Stimulated activated CD8-positive, alpha-beta memory T cell treated with anti-CD3 and anti-CD28 coated beads, Interleukin-12 subunit alpha, Interleukin-12 subunit beta, amount 100 ng/mL, for 4 hours (primary cell): ENCODE measurements around the gene FCGR3B.
"Not testable (repeated sequence)": the region's sequence is repeated elsewhere in the genome, so short reads cannot be mapped to it uniquely, and the experiment has no call there.

Experiments
- DNase-seq: peaks from one replicate; pipeline ENCODE4 v3.0.0-alpha.2; 2020; ENCODE audit warnings: low read depth

Gene FCGR3B

GRCh38 chr1:161638251-161638993 lies 7.4 kb upstream of the FCGR3B start:
- DNase-seq: not testable (repeated sequence)

- DNase-seq: not testable (repeated sequence)
These were observed 6.0 kb upstream of the FCGR3B start for GRCh38 chr1:161636976-161637375.

- DNase-seq: not testable (repeated sequence)
These were observed 5.3 kb upstream of the FCGR3B start for GRCh38 chr1:161636189-161636782.

- DNase-seq: not testable (repeated sequence)
These were observed 4.0 kb upstream of the FCGR3B start for GRCh38 chr1:161634993-161635392.

- DNase-seq: not testable (repeated sequence)
These were observed 741 bp downstream of the FCGR3B start for GRCh38 chr1:161630128-161630742.

- not testable (repeated sequence) for DNase-seq
These were observed 4.4 kb downstream of the FCGR3B start for GRCh38 chr1:161626445-161627146.

GRCh38 chr1:161624605-161625004 lies 6.4 kb downstream of the FCGR3B start:
- not testable (repeated sequence) for DNase-seq

GRCh38 chr1:161623401-161624051 lies 7.5 kb downstream of the FCGR3B start:
- not testable (repeated sequence) for DNase-seq

GRCh38 chr1:161622054-161622453 lies 8.9 kb downstream of the FCGR3B start:
- not testable (repeated sequence) for DNase-seq

- DNase-seq: peak; percentile 30
These were observed 9.6 kb downstream of the FCGR3B start for GRCh38 chr1:161621181-161622000.

- DNase-seq: not testable (repeated sequence)
These were observed 10.6 kb downstream of the FCGR3B start for GRCh38 chr1:161620399-161620798.

GRCh38 chr1:161618517-161618916 lies 12.5 kb downstream of the FCGR3B start:
- not testable (repeated sequence) for DNase-seq

- DNase-seq: not testable (repeated sequence)
These were observed 14.6 kb downstream of the FCGR3B start for GRCh38 chr1:161616417-161616816.

- not testable (repeated sequence) for DNase-seq
These were observed 17.8 kb downstream of the FCGR3B start for GRCh38 chr1:161613142-161613514.

GRCh38 chr1:161612322-161613141 lies 18.4 kb downstream of the FCGR3B start:
- peak; percentile 65 for DNase-seq

GRCh38 chr1:161611866-161612321 lies 19.1 kb downstream of the FCGR3B start:
- not testable (repeated sequence) for DNase-seq

- not testable (repeated sequence) for DNase-seq
These were observed 20.8 kb downstream of the FCGR3B start for GRCh38 chr1:161610198-161610597.

GRCh38 chr1:161606541-161607336 lies 24.2 kb downstream of the FCGR3B start:
- not testable (repeated sequence) for DNase-seq
